ENCODE results near the gene MYO15A.

MYO15A gene

GRCh38 chr17:18159551-18160120 is 51.1 kb downstream of the MYO15A start:
- DNase-seq (ENCODE audit: low spot score): no peak

- DNase-seq (ENCODE audit: low spot score): no peak
Observed at GRCh38 chr17:18160128-18160856, 51.7 kb downstream of the MYO15A start.

GRCh38 chr17:18161207-18162145 is 52.9 kb downstream of the MYO15A start:
- DNase-seq (ENCODE audit: low spot score): no peak

- no peak for DNase-seq (ENCODE audit: low spot score)
Observed at GRCh38 chr17:18163547-18163946, 55.0 kb downstream of the MYO15A start.

GRCh38 chr17:18166894-18167293 is 58.3 kb downstream of the MYO15A start:
- no peak for DNase-seq (ENCODE audit: low spot score)

GRCh38 chr17:18167421-18167820 is 58.9 kb downstream of the MYO15A start:
- no peak for DNase-seq (ENCODE audit: low spot score)

- no peak for DNase-seq (ENCODE audit: low spot score)
Observed at GRCh38 chr17:18172531-18173278, 64.1 kb downstream of the MYO15A start.

GRCh38 chr17:18173740-18174139 is 65.2 kb downstream of the MYO15A start:
- DNase-seq (ENCODE audit: low spot score): no peak

- DNase-seq (ENCODE audit: low spot score): no peak
Observed at GRCh38 chr17:18176176-18176575, 67.6 kb downstream of the MYO15A start.

GRCh38 chr17:18177133-18177532 is 68.6 kb downstream of the MYO15A start:
- DNase-seq (ENCODE audit: low spot score): no peak

GRCh38 chr17:18177722-18178121 is 69.2 kb downstream of the MYO15A start:
- no peak for DNase-seq (ENCODE audit: low spot score)

- DNase-seq (ENCODE audit: low spot score): no peak
Observed at GRCh38 chr17:18179196-18179595, 70.6 kb downstream of the MYO15A start.

- no peak for DNase-seq (ENCODE audit: low spot score)
Observed at GRCh38 chr17:18179804-18180203, 71.2 kb downstream of the MYO15A start.

GRCh38 chr17:18181358-18181757 is 72.8 kb downstream of the MYO15A start:
- no peak for DNase-seq (ENCODE audit: low spot score)

GRCh38 chr17:18182110-18182977 is 73.8 kb downstream of the MYO15A start:
- DNase-seq (ENCODE audit: low spot score): no peak

- peak; percentile 82 for DNase-seq (ENCODE audit: low spot score)
Observed at GRCh38 chr17:18182978-18183333, 74.4 kb downstream of the MYO15A start.

- peak; percentile 100 for DNase-seq (ENCODE audit: low spot score)
Observed at GRCh38 chr17:18183334-18184142, 75.0 kb downstream of the MYO15A start, which contains the start of gene ALKBH5. TSS of gene ALKBH5 (plus strand) at chr17:18183828. CDS start at chr17:18184244, 416 bp downstream.

- DNase-seq (ENCODE audit: low spot score): peak; percentile 53
Observed at GRCh38 chr17:18184143-18185031, 75.8 kb downstream of the MYO15A start.

GRCh38 chr17:18185391-18185790 is 76.8 kb downstream of the MYO15A start:
- DNase-seq (ENCODE audit: low spot score): peak; percentile 43

Measured in AG08396 (cell line).